HEK293T (cell line): Measurements from ENCODE around the gene ASPSCR1.

Experiments
- CTCF ChIA-PET: fragments of 350-600 bp; formaldehyde crosslinking; extraction: SDS; loops from one replicate; lab custom pipeline; 2021; ENCODE audit warnings: antibody characterized with exemption, inconsistent platforms; lab: Yijun Ruan, JAX
- POLR2A ChIA-PET: fragments of 350-600 bp; formaldehyde crosslinking; extraction: SDS; loops from one replicate; lab custom pipeline; 2020; ENCODE audit warnings: antibody characterized with exemption, inconsistent platforms; lab: Yijun Ruan, JAX
- DNase-seq: peaks from one replicate; pipeline ENCODE4 v3.0.0; 2012; ENCODE audit warnings: mixed read lengths; ENCODE audit errors: extremely low spot score
- ARNT ChIP-seq: fragments of 450-650 bp; IDR thresholded peaks from 2 replicates; pipeline ENCODE4 v1.6.1; 2017; ENCODE audit warnings: mild to moderate bottlenecking
- BHLHE40 ChIP-seq: fragments of 450-650 bp; IDR thresholded peaks from 2 replicates; pipeline ENCODE4 v1.6.1; 2016; ENCODE audit warnings: mild to moderate bottlenecking, moderate library complexity, borderline replicate concordance
- CTBP1 ChIP-seq: fragments of 450-650 bp; IDR thresholded peaks from 2 replicates; pipeline ENCODE4 v1.6.1; 2016; ENCODE audit warnings: borderline replicate concordance
- ELF4 ChIP-seq: fragments of 450-650 bp; IDR thresholded peaks from 2 replicates; pipeline ENCODE4 v1.6.1; 2017; ENCODE audit warnings: antibody characterized with exemption
- FOXA1 ChIP-seq: fragments of 450-650 bp; IDR thresholded peaks from 2 replicates; pipeline ENCODE4 v1.6.1; 2016; ENCODE audit warnings: mild to moderate bottlenecking
- FOXK2 ChIP-seq: fragments of 450-650 bp; IDR thresholded peaks from 2 replicates; pipeline ENCODE4 v1.6.1; 2016; ENCODE audit warnings: mild to moderate bottlenecking
- FOXM1 ChIP-seq: fragments of 450-650 bp; IDR thresholded peaks from 2 replicates; pipeline ENCODE4 v1.6.1; 2017; ENCODE audit warnings: mild to moderate bottlenecking, borderline replicate concordance
- HDGF ChIP-seq: fragments of 450-650 bp; IDR thresholded peaks from 2 replicates; pipeline ENCODE4 v1.6.1; 2017; ENCODE audit warnings: antibody characterized with exemption, borderline replicate concordance
- L3MBTL2 ChIP-seq: fragments of 450-650 bp; conservative IDR thresholded peaks from 2 replicates; pipeline ENCODE4 v1.6.1; 2016; ENCODE audit warnings: mild to moderate bottlenecking
- LEF1 ChIP-seq: fragments of 450-650 bp; IDR thresholded peaks from 2 replicates; pipeline ENCODE4 v1.6.1; 2017; ENCODE audit warnings: mild to moderate bottlenecking, borderline replicate concordance
- NFRKB ChIP-seq: fragments of 450-650 bp; IDR thresholded peaks from 2 replicates; pipeline ENCODE4 v1.6.1; 2016; ENCODE audit warnings: mild to moderate bottlenecking, moderate library complexity
- PKNOX1 ChIP-seq: fragments of 450-650 bp; IDR thresholded peaks from 2 replicates; pipeline ENCODE4 v1.6.1; 2016
- SP1 ChIP-seq: fragments of 450-650 bp; IDR thresholded peaks from 2 replicates; pipeline ENCODE4 v1.6.1; 2017
- SUZ12 ChIP-seq: fragments of 450-650 bp; IDR thresholded peaks from 2 replicates; pipeline ENCODE4 v1.6.1; 2016; ENCODE audit warnings: mild to moderate bottlenecking
- TARDBP ChIP-seq: fragments of 450-650 bp; IDR thresholded peaks from 2 replicates; pipeline ENCODE4 v1.6.1; 2016
- ZNF384 ChIP-seq: fragments of 450-650 bp; IDR thresholded peaks from 2 replicates; pipeline ENCODE4 v1.6.1; 2016

The ASPSCR1 gene

DNA sequence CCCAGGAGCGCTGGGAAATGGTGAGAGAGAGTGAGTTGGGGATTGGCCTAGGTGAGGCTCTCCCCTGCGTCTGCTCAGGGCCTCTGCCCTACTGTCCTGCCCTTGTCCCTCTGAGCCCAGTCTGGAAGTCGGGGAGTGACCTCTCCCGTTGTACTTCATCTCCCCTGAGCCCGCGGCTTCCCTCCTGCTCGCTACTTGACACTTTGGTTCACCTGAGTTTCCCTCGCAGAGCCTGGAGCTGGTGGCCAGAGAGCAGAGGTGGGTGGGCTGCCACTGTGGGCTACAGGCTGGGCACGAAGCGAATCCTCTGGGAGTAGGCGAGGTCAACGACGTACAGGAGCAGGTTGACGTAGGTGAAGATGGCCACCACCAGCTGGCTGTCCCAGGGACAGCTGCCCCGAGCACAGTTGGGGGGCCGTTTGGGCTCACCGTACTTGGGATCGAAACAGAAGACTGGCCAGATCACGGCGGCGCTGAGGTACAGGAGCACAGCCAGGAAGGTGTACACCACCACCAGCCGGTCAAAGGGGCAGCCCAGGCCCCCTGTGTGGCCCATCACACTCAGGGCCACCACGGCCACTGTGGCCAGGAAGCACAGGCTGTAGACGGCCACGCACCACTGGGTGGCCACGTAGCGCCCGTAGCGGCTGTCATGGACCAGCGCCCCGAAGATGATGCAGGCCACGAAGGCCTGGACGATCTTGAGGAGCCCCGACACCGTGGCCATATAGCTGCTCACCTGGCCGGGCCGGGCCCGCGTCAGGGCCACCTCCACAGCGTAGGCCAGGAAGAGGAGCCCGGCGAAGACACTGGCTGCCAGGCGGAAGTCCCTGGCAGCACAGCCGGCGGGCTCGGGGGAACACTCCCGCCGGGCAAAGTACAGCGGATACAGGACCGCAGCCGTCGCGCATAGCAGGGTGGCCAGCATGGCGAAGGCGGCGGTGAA is 36.6 kb upstream of the ASPSCR1 start:
- ChIA-PET POLR2A (interaction anchor here (0.8 to 1.2 kb wide), 2 partner anchors 10 to 14 kb away, joined by 3 to 5 read pairs; no protein-coding TSS in a partner anchor), CTCF (no interaction called here)
- no peak for DNase-seq
- TF ChIP-seq ARNT (no peak), SUZ12 (no peak), CTBP1 (no peak), NFRKB (no peak), L3MBTL2 (no peak), PKNOX1 (no peak), FOXK2 (no peak), FOXA1 (no peak), HDGF (no peak), ELF4 (no peak), FOXM1 (no peak), SP1 (no peak), LEF1 (no peak), TARDBP (no peak), BHLHE40 (no peak), ZNF384 (no peak)

- ChIA-PET POLR2A (interaction anchor here (0.8 to 3.3 kb wide), 2 partner anchors 10 to 15 kb away, joined by 3 to 13 read pairs; no protein-coding TSS in a partner anchor), CTCF (no interaction called here)
- DNase-seq, result no peak
- TF ChIP-seq ZNF384 (no peak), HDGF (peak; percentile 4; the same call in 1 of the 2 replicates), L3MBTL2 (no peak)
Measured at GRCh38 chr17:81941484-81942166, 35.8 kb upstream of the ASPSCR1 start.

- POLR2A ChIA-PET, result interaction anchor here (0.6 to 3.3 kb wide), 3 partner anchors 10 to 81 kb away, joined by 3 to 13 read pairs (median 3); partner anchors contain the start of gene CENPX
- no peak for TF ChIP-seq SUZ12
- TF ChIP-seq TARDBP, result no peak
- TF ChIP-seq ARNT, result no peak
- CTCF ChIA-PET, result no interaction called here
- DNase-seq, result no peak
Measured at GRCh38 chr17:81942167-81942553, 35.3 kb upstream of the ASPSCR1 start.

- no peak for TF ChIP-seq SUZ12
- ChIA-PET POLR2A (interaction anchor here (1.0 to 3.3 kb wide), 4 partner anchors 11 to 78 kb away, joined by 3 to 13 read pairs (median 4); partner anchors contain the start of genes CENPX and LRRC45), CTCF (interaction anchor here (0.6 to 0.7 kb wide), 2 partner anchors 857 to 1396 kb away, joined by 3 read pairs; no protein-coding TSS in a partner anchor)
- no peak for DNase-seq
Measured at GRCh38 chr17:81944858-81945257, 32.6 kb upstream of the ASPSCR1 start.

- TF ChIP-seq ARNT, result no peak
- TF ChIP-seq PKNOX1, result no peak
- TF ChIP-seq LEF1, result no peak
- no peak for TF ChIP-seq BHLHE40
- TF ChIP-seq HDGF, result no peak
- no peak for TF ChIP-seq SP1
- TF ChIP-seq NFRKB, result no peak
- no peak for TF ChIP-seq SUZ12
- no peak for TF ChIP-seq TARDBP
- TF ChIP-seq FOXK2, result no peak
- no peak for TF ChIP-seq L3MBTL2
- no peak for TF ChIP-seq ZNF384
- no peak for TF ChIP-seq CTBP1
- no peak for DNase-seq
- ChIA-PET CTCF (no interaction called here), POLR2A (interaction anchor here (1.7 kb wide), 1 partner anchor 10 kb away, joined by 4 read pairs; the partner anchor contains the start of gene PYCR1)
Measured at GRCh38 chr17:81947189-81947588, 30.2 kb upstream of the ASPSCR1 start, which contains the start of gene MYADML2. Gene MYADML2 (minus strand): TSS chr17:81947233. CDS start chr17:81941741, 5,492 bp downstream.

GRCh38 chr17:81948635-81949378 is 28.6 kb upstream of the ASPSCR1 start:
- DNase-seq, result no peak
- POLR2A ChIA-PET, result interaction anchor here (1.1 kb wide), 1 partner anchor 12 kb away, joined by 4 read pairs; the partner anchor contains the start of gene PYCR1
- TF ChIP-seq SP1 (no peak), FOXM1 (no peak), ZNF384 (no peak), TARDBP (no peak), CTBP1 (no peak), PKNOX1 (no peak), HDGF (no peak), FOXA1 (no peak), L3MBTL2 (no peak), LEF1 (no peak), BHLHE40 (no peak), ARNT (no peak), SUZ12 (no peak), FOXK2 (no peak), ELF4 (no peak), NFRKB (no peak)
- CTCF ChIA-PET, result interaction anchor here (0.7 kb wide), 1 partner anchor 11 kb away, joined by 4 read pairs; no protein-coding TSS in a partner anchor
